HG03103 (cell line): ENCODE data around the gene EXOSC2.

Experiments used
- ATAC-seq: cut with Tn5 transposase; IDR thresholded peaks from one replicate; pipeline ENCODE4 v1.9.1; 2021; ENCODE audit warnings: low read depth; ENCODE audit not compliant: unreplicated experiment

Gene EXOSC2, protein sequence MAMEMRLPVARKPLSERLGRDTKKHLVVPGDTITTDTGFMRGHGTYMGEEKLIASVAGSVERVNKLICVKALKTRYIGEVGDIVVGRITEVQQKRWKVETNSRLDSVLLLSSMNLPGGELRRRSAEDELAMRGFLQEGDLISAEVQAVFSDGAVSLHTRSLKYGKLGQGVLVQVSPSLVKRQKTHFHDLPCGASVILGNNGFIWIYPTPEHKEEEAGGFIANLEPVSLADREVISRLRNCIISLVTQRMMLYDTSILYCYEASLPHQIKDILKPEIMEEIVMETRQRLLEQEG

DNA sequence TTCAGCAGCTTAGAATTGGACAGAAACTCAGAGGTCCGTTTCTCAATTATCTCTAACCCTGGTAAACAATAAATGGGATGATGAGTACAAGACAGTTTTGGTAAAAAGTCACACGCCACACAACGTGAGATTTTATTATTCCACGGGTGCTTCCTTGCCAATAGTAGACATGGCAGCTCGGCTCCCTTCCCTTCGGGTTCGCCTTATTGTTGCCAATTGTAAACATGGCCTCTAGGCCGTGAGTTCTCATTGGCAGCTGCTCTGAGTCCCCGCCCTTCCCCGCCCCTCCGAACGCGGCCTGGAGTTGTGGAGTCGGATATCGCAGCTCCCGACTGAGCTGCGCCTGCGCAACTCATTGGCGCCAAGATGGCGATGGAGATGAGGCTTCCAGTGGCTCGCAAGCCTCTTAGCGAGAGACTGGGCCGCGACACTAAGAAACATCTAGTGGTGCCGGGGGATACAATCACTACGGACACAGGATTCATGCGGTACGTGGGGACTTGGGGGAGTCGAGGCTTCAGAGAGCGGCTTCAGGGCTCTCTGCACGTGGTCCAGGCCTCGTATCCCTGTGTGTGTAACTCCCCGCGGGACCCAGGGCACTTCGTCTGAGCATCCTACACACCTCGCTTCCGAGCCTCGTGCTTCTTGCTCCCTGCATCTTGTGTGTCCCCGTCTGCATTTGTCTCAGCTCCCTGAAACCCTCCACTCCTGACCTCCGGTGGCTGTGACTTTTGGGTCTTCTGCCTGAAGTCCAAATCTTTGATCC lies at the start of gene EXOSC2:
TSS of gene EXOSC2 (plus strand) at position 355 of the 766 bp plus-strand sequence. CDS start at position 367, 12 bp downstream.
- peak; percentile 85 for ATAC-seq

DNA sequence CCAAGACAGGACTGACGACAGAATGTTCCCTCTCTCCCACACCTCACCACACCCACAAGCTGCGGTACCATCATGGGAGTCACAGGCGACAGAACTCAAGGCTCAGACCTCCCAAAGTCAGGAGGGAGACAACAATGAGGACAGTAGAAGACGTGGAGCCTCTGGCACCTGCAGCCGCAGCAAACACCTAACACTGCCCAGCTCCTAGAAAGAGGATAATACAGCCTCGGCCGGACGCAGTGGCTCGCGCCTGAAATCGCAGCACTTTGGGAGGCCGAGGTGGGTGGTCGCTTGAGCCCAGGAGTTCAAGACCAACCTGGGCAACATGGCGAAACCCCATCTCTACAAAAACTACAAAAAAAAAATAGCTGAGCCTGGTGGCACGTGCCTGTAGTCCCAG lies 42.4 kb upstream of the EXOSC2 start:
- no peak for ATAC-seq

DNA sequence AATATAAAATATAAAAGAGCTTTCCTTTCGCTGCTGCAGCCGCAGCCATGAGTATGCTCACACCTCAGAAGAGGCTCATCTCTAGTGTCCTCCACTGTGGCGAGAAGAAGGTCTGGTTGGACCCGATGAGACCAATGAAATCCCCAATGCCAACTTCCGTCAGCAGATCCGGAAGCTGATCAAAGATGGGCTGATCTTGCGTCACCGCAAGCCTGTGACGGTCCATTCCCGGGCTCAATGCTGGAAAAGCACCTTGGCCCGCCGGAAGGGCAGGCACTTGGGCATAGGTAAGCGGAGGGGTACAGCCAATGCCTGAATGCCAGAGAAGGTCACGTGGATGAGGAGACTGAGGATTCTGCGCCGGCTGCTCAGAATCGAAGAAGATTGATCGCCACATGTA lies 41.8 kb upstream of the EXOSC2 start:
- no peak for ATAC-seq

DNA sequence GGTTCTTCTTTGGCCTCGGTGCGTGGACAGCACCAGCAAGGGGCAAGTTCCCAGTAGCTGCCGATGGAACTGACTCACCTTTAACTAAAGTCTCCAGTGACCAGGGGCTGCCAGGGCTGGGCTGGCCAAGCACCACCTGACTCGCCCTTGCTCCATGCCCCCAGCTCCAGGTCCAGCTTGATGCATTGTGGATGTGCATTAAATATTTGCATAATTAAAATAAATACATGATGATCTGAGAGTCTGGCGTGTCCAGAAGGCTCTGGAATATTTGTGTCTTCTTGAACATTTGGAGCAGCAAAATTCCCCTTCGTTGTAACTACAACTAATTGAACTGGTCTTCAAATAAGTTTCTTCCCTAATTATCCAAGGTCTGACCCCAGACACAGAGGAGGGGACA lies 38.7 kb upstream of the EXOSC2 start:
- ATAC-seq: no peak

DNA sequence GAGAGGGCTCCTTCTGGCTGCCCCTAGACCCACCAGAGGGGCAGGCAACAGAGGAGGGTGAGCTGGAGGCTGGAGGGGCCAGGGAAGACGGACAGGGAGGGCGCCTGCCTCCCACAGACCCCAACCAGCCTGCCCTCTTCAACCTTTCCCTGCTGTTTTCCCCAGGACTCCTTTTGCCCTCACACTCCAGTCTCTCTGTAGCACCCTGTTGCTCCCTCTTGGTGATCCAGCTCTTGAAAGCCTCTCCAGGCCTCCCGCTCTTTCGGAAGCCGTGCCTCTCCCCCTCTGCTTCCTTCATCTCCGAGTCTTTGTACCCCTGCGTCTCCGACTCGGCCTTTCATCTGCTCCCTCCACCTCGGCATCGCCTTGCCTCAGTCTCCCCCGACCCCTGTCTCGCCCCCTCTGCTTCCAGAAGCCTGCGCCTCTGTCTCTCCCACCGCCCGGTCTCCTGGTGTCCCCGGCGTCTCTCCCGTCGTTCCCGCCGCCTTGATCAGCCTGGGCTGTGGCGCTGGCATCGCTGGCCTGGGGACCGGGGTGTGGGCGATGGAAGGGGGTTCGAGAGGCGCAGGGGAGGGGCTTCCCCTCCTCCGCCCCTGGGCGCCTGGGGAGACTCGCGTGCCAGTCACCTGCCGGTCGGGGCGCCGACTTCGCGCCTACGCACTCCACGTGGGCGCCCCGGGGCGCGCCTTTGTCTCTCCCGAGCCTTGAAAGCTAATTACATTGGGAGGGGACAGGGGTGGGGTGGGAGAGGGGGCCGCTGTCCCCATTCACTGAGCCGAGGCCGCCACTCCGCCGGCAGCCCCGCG lies 34.5 kb upstream of the EXOSC2 start:
- no peak for ATAC-seq

DNA sequence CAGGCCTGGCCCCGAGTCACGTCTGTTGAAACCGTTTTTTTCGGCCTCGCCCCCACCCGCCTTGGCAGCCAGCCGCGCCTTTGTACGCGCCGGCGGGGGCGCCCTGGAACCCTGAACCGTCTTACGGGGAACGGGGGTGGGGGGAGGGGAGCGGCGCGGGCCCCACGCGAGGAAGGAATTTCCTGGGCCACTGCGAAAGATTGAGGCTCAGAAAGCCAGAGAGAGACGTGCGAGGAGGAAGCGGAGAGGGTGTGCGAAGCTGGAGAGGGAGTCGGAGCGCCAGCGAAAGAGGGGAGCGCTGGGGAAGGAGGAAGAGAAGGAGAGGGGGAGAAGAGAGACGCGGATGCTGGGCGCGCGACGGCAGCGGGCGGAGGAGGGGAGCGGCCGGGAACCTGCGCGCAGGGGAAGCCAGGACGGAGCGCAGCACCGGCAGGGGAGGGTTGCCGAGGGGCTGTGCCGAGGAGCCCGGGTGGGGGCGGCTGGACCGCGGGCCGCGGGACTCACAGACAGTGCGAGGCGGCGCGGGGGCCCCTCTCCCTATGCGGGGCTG lies 33.8 kb upstream of the EXOSC2 start:
- ATAC-seq: no peak

DNA sequence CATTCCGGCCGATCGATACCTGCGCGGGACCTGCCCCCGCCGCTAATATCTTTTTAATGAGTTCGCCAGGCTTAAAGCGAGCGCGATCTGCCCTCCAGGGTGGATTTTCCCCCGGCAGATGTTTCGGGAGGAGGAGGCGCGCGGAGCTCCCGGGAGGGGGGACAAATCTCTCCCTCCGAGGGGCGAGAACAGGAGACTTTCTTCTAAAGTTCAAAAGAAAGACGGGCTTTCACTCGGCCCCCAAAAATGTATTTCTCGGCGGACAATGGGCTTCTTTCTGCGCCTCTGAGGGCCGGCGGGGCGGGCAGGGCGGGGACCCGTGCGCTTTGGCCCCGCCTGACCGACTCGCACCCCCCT lies 33.3 kb upstream of the EXOSC2 start:
- ATAC-seq: no peak

DNA sequence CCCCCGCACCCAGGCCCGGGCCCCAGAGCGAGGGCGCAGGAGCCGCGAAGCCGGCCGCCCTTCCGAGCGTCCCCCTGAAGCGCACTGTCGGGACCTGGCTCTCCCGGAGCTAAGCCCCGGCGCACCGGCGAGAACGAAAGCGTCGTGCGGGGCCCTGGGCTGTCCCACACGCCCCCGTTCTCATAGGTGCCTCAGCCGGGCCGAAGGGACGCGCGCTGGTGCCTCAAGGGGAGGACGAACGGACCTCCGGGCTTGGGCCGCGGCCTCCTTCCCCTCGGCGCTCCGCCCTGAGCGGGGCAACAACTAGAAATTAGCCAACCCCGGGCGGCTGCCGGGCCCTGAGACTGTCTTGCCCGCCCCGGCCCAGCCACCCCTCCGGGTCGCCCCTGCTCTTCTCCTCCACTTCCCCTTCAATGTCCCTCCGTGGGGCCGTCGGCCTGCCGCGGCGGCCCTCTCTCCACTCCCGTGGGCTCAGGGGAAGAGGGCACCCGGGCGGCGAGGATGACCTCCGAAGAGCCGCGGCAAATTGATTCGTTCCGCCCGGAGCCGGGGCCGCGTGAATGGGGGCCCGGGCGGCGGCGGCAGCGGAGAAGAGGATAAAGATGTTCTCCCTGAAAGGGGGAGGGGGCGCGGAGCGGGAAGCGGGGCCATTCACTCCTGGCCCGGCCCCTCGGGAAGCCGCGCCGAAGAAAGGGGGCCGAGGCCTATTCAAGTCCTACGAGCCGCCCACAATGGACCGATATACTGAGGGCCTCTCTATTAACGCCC lies 32.7 kb upstream of the EXOSC2 start:
- ATAC-seq: no peak

DNA sequence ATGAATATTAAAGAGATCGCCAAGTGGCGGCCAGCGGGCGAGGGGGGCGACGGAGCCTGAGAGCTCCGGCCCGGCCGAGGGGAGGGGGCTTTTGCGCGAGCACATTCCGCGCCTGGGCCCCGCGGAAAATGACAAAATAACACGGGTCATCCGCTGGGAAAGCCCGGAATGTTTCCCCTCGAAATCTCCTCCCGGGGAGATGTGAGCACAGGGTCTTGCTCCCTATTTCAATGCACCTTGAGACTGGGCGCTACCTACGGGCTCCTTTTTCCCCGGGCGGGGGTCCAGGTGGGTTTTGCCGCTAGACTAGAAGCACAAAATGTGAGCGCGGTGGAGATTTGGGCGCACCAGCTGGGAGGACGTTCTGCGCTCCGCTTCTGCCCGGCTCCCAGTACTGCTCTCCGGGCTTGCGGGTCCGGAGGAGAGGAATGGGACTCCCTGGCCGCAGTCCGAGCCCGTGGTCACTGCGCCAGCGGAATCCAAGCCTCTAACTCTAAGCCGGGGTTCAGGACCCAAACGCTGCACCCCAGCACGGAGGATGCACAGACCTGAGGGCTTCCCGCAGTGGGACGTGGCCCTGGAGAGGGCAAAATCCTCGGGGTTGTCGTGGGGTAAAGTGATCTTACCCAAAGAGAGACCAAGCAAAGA lies 32.0 kb upstream of the EXOSC2 start:
- ATAC-seq: no peak

DNA sequence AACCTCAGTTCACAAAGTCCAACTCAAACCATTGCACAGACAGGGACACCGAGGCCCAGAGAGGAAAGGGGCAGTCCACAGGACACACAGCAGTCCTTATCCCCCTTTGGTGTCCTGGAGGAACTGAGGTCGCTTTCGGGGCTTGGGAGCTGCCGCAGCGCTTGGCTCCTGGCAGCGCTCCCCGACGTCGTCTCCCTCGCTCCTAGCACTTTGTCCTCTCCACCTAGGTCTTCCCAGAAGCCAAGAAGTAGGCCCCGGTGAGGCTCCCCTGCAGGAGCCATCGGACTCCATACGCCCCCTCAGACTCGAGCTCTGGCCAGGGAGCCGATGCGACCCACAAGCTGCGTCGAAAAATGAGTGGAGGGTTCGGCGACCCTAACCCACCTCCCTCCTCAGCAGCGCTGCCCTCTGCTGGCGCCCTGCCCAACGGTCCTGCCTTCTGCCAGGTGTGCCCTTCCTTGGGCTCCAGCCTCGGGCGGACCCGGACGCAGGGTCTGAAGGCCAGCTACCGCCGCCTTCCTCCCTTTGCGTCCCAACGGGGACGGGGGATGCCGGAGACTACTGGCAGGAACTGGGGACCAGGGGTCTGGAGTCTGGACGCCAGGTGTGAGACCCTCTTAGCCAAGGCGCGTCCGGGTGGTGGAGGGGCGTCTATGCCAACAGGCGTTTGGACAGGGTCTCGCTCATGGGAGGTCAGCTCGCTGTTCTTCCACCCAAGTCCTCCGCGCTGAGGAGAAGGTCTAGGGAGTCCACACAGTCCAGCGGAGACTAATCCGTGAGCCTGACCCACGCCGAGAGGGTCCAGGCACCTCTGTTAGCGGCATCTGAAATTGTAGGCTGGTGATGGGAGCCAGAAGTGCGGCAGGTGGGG lies 31.2 kb upstream of the EXOSC2 start:
- ATAC-seq: no peak

DNA sequence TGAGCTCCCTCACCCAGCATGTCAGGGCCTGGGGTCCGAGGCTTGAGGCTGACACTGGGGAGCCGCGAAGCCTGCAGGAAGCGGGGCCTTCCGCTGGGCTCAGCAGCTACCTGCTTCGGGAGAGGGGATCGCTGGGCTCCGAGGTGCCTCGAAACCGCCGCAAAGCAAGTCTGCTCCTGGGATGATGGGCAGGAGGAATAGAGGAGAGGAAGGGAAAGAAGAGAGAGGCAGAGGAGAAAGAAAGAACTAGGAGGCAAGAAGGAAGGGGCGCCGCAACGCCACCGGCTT lies 30.7 kb upstream of the EXOSC2 start:
- no peak for ATAC-seq

DNA sequence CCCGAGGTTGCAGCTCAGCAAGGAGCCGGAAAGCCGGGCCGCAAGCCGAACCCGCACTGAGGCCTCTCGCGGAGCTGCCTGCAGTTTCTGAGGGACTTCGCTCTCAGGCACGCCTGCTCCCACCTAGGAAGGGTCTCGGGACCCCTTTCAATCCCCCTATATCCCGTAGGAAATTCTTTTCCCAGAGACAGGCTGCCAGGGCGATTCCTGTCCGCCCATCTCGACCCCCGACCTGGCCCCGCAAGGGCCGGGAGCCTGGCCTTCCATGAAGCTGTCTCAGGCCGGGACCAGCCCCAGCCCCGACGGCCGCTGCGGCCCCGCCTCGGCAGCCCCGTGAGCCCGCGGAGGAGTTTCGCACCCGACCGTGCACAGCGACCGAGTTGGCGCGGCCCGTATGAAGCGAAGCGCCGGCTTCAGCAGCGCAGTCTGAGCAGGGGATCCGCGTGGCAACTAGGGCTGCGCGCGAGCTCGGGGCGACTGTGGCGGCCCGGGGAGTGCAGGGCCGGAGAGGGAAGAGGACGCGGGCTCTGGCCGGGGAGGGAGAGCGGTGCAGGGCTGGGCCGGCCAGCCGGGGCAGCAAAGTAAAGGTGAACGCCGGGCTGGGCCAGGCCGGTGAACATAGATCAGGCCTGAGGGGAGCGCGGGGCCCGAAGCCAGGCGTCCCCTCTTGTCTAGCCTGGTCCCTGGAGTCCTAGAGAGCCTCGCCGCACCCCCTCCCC lies 30.2 kb upstream of the EXOSC2 start:
- ATAC-seq: no peak

DNA sequence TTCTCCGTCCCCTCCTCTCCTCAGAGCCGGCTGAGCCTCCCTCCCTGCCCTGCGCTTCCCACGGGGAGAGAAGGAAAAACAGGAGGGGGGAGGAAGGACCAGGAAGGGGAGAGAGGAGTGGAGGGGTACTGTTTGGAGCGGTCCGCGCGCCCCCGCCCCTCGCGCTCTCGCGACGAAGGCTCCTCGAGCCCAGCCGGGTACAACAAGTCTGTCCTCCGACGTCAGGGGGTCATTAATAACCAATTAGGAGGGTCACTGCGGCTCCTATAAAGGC lies 29.7 kb upstream of the EXOSC2 start:
- ATAC-seq: no peak

DNA sequence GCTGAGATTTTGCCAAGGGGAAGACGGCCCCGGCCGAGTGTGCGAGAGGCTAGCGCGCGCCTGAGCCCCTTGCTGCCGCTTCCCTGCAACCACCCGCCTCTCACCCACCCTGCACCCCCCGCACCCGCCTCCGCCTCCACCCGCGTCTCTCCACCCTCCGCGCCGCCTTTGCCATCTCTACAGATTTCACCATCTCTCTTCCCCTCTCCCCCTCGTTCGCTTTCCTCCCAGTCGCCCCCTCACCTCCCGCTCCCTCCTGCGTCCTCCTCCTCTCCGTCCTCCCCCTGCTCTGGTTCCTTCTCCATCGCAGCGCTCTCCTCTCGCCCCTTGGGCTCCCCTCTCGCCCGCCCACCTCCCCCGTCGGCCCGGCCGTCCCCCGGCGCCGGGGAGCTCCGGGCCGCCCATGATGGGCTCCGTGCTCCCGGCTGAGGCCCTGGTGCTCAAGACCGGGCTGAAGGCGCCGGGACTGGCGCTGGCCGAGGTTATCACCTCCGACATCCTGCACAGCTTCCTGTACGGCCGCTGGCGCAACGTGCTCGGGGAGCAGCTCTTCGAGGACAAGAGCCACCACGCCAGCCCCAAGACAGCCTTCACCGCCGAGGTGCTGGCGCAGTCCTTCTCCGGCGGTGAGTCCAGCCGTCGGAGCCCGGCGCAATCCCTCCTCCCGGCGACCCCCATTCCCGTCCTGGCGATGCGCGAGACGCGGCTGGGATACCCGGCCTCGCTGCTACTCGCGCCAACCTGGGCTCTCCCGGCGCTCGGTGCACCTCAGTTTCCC lies 29.1 kb upstream of the EXOSC2 start, which contains the start of gene PRDM12:
TSS of gene PRDM12 (plus strand) at position 344 of the 778 bp plus-strand sequence. CDS start at position 404, 60 bp downstream.
- ATAC-seq: no peak

DNA sequence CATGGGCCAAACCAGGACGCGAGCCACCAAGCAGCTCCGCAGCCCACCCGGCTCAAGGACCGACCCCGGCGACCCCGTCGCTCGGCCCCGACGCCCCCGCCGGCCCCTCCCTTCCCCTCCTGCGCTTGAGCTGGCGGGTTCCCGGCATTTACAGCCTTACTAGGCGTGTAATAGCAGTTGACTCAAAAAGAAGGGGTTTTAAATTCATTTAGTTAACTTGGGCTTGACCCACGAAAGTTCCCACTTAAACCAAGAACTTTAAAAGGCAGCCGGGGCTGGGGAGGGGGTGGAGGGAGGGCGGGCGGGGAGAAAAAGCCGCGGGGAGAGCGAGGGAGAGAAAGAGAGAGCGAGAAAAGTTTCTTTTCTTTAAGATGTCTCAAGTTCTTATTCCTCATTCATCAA lies 28.6 kb upstream of the EXOSC2 start:
- no peak for ATAC-seq

DNA sequence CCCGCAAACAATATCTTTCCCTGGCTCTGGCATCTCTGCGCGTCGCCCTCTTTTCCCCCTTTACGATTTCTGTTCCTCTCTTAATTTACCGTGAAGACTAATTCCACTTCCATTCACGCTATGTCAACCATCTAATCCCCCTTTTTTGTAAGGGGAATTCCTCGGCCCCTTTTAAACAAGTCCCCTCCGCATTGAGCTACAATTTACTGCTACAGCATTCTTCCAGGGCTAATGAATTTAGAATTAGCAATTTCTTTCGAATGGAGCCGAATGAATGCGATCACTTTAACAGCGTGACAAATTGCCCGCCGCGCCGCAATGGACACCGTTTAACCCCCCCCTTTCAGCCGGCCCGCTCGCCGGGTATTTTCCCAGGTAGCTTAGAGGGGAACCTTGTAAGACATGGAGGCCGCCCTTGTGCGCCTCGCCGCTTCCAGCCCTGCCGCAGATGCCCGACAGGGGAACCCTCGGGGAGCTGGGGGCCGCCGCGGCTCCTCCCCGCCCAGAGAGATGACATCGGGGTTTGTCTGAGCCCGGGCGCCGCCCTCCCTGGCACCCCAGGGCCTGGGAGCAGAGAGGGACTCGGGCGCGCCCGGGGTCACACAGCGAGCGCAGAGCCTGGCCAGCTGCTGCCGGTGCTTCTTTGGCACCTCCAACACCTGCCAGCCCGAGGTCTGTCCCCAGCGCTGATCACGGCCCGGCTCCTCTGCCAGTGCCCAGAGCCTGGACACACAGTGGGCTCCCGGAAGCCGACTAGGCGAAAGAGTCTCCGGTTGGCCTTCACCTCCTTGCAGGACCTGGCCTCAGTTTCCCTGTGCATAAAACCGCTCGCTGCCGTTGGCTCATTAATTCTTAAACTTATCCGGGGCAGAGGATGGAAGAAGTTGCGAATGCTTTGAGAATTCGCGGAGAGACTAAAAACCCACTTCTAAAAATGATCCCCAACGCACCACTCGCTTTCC lies 27.9 kb upstream of the EXOSC2 start:
- no peak for ATAC-seq
